CD4-positive, alpha-beta T cell treated with Interleukin-17A for 4 hours (primary cell): ENCODE data around the gene SIRPB2.
A peak's percentile ranks its signal among the peaks of the same experiment; 100 is the strongest.

Experiments used
- DNase-seq: peaks from one replicate; pipeline ENCODE4 v3.0.0-alpha.2; 2020; ENCODE audit warnings: mixed read lengths

Gene SIRPB2

GRCh38 chr20:1491281-1491840 is at the start of gene SIRPB2:
SIRPB2 (minus strand) TSS chr20:1491420; CDS start chr20:1491359, 61 bp downstream.
- DNase-seq: no peak

DNA sequence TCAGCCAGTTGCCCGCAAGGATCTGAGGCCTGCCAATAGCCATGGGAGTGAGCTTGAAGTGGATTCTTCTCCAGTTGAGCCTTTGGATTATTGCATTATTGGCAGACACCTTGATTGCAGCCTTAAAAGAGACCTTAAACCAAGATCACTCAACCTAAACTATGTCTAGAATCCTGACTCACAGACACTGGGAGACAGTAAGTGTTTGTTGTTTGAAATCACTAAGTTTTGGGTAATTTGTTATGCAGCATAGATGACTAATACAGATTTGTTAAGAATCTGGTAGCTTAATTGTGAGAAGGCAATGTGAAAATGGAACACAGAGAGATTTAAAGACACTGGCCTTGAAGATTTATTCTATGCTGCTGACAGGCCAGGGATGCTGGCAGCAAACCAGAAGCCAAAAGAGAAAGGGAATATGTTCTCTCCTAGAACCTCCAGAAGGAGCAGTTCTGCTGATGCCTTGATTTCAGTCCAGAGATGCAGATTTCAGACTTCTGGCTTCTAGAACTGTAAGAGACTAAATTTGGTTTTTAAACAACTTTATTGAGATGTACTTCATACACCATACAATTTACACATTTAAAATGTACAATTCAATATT is 48.7 kb upstream of the SIRPB2 start:
- no peak for DNase-seq

GRCh38 chr20:1538655-1539054 is 47.4 kb upstream of the SIRPB2 start:
- no peak for DNase-seq

GRCh38 chr20:1537731-1538058 is 46.5 kb upstream of the SIRPB2 start:
- DNase-seq: no peak

- DNase-seq: no peak
These were observed 45.9 kb upstream of the SIRPB2 start for GRCh38 chr20:1536893-1537730.

- DNase-seq: no peak
These were observed 44.4 kb upstream of the SIRPB2 start for GRCh38 chr20:1535420-1536175.

DNA sequence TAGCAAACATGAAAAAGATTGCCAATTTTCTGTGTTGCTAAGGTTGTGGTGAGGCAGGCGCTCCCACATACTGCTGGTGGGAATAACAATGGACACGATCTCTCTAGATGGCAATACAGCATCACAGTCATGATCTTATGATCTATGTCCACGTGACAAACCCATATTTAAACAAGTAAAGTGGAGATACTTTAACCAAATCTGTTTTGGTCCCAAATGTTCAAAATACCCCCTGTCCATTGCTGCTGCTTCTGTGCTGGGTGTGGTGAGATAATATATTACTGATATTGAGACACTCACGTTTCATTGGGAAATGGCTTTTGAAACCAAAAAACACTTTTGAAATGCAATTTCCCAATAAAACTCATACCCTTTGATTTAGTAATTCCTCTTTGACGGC is 43.3 kb upstream of the SIRPB2 start:
- no peak for DNase-seq

- DNase-seq: peak; percentile 29
These were observed 41.8 kb upstream of the SIRPB2 start for GRCh38 chr20:1533059-1533458.

GRCh38 chr20:1528811-1529210 is 37.6 kb upstream of the SIRPB2 start:
- no peak for DNase-seq

DNA sequence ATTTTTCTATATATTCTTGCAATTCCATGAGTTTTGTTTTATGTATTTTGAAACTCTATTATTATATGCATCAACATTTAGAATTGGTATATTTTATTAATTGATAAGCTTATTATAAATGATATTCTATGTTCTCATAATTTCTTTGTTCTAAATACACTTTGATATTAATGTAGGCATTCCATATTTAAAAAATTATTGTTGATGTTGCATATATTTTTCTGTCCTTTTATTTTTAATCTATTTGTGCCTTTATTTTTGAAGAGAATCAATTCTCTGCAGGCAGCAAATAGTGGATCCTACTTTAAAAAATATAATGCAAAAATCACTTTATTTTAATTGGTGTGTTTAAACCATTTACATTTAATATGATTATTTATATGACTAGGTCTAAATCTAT is 36.7 kb upstream of the SIRPB2 start:
- DNase-seq: no peak

DNA sequence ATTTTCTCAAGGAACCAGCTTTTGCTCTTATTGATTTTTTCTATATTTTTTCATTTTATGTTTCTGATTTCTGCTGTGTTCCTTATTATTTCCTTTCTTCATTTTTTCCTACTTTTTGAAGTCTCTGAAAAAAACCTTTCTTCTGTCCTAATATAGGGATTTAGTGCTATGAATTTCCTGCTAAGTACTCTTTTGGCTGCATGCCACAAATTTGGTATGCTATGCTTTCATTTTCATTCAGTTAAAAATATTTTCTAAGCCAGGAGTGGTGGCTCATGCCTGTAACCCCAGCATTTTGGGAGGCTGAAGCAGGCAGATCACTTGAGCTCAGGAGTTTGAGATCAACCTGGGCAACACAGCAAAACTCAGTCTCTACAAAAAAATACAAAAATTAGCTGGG is 35.7 kb upstream of the SIRPB2 start:
- no peak for DNase-seq

GRCh38 chr20:1526310-1526709 is 35.1 kb upstream of the SIRPB2 start:
- no peak for DNase-seq

GRCh38 chr20:1524004-1524403 is 32.8 kb upstream of the SIRPB2 start:
- DNase-seq: no peak

DNA sequence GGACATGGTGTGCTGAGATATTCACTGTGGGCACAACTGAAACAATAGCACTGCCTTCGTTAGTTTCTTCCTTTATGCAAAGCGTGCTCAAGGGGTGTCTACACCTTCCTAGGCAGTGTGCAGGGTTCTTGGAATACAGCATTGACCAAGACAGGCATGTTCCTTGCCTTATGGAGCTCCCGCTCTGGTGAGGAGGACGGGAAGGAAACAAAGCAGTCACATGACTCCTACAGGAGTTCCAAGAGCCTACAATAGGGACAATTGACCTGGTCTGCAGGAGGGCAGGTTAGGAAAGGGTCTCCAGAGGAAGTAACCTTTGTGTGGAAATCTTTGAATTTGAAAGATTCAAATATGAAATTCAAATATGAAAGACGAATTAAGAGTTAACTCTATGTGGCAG is 25.8 kb upstream of the SIRPB2 start:
- no peak for DNase-seq

DNA sequence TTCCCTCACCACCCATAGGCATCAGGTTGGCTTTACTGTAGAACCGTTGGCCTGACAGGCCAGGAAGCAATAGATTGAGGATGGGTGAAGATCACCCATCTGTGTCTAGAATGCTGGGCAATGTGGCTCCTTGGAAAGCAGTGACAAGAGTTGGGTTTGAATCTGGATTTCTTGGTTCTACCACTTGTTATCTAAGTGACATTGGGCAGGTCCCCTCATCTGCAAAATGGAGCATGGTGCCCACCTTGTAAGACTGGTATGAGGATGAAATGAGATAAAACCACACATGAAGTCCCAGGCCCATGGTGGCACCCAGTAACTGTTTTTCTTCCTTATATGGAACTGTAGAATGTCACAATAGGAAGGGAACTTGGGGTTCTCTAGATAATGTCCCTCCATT is 22.6 kb upstream of the SIRPB2 start:
- no peak for DNase-seq

DNA sequence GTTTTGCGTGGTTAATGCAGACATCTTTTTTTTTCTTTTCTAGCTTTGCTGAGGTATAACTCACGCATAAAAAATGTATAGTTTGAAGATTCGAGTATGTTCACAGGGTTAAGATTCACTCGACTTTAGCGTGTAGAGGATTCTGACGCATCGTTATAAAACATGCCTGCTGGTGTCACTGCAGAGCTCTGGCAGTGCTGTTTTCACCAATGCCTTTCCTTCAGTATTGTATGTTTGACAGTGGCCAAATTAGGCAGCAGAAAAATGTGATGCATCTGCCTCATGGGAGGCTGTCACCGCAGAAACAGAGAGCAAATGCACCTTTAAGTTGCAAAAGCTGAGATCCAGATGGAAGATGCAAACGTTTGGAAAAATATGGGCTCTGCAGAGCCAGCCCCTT is 18.0 kb upstream of the SIRPB2 start:
- DNase-seq: peak; percentile 46

- DNase-seq: no peak
These were observed 17.4 kb upstream of the SIRPB2 start for GRCh38 chr20:1508574-1508973.

- no peak for DNase-seq
These were observed 16.1 kb upstream of the SIRPB2 start for GRCh38 chr20:1507276-1507675.

DNA sequence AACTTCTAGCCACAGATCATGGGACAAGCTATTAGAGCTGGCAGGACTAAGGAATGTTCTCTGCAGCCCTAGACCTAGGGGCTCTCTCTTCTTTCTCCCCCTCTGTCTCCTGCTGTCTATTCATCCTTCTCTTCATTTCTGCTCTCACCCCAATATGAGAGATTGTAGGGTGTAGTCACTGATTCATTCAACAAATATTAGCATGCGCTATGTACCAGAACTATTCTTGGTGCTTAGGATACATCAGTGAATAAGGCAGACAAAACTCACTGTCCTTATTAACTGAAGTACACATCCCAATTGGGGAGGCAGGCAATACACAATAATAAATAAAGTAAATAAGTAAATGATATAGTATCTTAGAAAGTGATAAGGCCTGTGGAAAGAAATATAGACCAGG is 14.7 kb upstream of the SIRPB2 start:
- DNase-seq: no peak

- DNase-seq: no peak
These were observed 14.1 kb upstream of the SIRPB2 start for GRCh38 chr20:1505361-1505760.

DNA sequence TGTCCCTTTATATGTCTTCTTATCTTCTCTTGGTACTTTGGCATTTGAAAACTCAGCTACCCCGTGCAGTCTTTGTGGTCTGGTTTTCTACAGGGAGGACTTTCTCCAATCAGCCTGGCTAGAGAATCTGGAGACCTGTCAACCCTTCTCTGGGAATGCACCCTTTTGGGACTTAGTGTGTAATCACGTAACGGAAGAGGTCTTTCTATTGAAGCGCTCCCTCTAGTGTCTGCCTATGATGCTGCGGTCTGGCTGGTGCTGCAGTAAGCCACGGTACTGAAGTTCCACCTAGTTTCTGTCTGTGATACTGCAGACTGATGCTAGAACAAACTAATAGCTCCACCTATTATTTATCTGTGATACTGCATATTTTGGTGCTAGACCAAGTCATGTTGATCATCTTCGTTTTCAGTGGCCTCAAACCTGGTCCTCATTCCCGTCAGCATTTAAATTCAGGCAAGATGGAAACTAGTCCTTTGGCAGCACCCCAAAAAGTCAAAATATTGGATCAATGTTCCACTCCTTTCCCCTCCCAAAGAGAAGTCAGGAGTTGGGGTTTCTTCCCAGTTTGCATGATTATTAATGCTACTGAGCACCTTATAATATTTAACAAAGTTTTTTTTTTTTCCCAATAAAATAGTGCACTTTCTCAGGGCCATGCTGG is 12.5 kb upstream of the SIRPB2 start:
- peak; percentile 77 for DNase-seq

DNA sequence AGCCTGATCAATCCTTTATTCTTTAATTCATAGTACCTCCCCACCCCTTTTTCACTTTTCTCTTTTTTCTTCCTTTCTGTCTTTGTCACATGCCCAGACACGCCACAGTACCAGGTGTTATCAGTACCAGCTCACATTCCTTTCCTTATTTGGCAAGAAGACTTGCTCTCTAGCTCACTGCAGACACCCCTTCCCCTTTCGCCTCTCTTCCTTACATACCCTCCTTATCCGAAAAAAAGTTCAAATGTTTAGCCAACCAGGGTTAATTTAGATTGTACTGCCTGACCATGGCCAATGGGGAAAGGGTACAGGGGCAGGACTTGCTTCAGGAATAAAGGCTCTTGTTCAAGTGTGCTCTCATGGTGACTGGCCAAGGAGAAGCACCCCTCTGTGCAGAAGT is 9.3 kb upstream of the SIRPB2 start:
- DNase-seq: no peak
